HG03469 (cell line): ENCODE results near the gene SGPP1.
"Not testable (repeated sequence)": the region's sequence is repeated elsewhere in the genome, so short reads cannot be mapped to it uniquely, and the experiment has no call there.

Source experiments
- ATAC-seq: cut with Tn5 transposase; IDR thresholded peaks from one replicate; pipeline ENCODE4 v1.9.1; 2021; ENCODE audit warnings: mild to moderate bottlenecking, moderate library complexity, moderate number of reproducible peaks; ENCODE audit not compliant: unreplicated experiment

SGPP1 gene

DNA sequence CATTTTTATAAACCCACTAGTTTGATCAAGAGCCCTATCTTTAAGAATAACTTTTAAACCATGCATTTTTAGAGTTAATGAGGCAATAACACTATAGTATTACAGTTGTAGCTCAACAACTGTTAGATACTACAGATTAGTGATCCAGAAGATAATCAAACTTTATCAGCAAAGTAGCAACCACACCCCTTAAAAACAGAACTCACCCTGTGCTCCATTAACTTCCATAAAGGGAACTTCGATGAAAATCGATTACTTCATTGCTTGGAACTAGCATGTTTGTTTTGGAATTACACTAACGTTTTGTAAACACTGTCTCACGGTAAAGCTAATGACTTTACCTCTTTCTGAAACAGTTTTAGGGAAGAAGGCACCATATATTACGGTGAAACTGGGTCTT, 1.4 kb downstream of the SGPP1 start:
- ATAC-seq = no peak

DNA sequence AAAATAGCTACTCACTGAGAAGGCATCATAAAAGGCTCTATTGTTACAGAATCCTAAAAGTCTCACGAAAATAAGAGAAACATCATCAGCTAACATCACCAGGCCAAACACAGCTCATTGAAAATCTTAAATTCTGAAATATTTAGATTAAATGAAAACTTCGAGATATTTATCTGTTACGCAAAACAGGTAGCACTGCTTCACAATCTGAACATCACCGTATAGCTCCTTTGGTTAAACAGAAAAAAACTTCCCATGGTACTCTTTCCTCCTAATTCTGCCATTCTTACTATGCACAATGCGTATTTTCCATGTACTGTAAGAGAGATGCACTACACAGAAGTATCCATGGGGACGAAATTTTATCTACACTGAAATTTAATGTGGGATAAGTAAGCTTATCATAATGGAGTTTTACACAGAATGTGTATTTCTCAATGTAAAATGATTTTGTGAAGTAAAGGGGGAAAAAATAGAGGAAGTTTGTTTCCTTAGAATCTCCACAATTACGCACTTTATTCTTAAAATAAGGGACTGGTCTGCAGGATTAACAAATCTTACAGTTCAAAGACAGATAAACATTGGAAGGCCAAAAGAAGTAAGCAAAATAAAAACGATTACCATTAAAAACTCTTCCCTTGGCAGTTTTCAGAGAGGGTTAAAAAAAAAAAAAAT, 1.9 kb downstream of the SGPP1 start:
- ATAC-seq = no peak

DNA sequence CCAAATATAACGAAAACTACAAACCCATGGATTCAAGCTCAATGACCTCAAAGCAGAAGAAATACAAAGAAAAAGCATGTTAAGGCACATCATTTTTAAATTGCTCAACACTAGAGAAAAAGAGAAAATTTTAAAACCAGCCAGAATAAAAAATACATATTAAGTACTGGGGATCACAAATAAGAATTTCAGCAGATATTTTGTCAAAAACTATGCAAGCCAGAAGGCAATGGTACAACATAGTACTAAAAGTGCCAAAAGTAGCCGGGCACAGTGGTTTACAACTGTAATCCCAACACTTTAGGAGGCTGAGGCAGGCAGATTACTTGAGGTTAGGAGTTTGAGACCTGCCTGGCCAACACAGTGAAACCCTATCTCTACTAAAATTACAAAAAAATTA, 10.2 kb downstream of the SGPP1 start:
- ATAC-seq = no peak

DNA sequence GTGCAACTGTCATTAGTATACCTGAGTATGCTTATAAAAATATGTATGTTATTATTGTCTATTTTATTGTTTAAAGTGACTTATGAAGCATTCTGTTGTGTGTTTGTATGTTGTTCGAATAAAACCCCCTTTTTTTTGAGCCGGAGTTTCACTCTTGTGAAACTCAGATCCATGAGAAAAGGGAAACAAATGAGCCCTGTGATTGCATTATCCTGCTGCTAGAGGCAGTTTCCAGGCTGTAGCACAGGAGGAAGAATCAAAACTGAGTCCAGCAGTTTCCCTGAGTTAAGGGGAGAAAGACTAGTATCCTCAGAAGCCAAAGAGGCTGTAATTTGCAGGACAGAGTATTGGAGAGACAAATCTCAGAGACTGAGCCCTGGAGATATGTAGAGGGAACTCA, 12.5 kb downstream of the SGPP1 start:
- no peak for ATAC-seq

DNA sequence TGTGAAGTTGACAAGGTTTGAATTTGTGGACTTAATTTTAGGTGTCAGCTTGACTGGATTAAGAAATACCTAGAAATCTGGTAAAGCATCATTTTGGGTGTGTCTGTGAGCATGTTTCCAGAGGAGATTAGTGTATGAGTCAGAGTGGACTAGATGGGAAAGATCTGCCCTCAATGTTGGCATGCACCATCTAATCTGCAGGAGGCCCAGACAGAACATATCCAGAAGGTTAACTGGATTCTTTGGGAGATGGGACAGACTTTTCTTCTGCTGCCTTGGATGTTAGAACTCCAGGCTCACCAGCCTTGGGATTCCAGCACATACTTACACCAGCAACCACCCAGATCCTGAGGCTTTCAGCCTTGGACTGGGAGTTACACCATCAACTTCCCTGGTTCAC, 14.1 kb downstream of the SGPP1 start:
- ATAC-seq = no peak

DNA sequence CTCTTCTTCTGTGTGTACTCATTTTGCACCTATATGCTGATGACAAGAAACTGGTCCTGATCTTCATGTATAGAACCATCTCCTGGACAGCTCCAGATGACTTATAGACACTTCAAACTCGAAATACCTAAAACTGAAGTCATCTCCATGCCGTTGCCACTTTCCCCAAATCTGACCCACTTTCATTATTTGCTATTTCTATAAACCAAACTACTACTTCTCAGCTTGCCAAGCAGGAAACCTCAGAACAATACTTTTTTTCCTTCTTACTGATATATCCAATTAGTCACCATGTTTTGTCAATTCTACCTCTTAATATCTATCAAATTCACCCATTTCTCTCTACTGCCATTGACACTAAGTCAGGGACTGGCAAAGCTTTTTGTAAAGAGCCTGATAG, 14.8 kb downstream of the SGPP1 start:
- no peak for ATAC-seq

- ATAC-seq = no peak
Observed at GRCh38 chr14:63712123-63712522, 15.7 kb downstream of the SGPP1 start.

GRCh38 chr14:63710497-63710896, 17.4 kb downstream of the SGPP1 start:
- ATAC-seq = no peak

- no peak for ATAC-seq
Observed at GRCh38 chr14:63709589-63709988, 18.3 kb downstream of the SGPP1 start.

GRCh38 chr14:63707216-63707615, 20.6 kb downstream of the SGPP1 start:
- ATAC-seq = no peak

DNA sequence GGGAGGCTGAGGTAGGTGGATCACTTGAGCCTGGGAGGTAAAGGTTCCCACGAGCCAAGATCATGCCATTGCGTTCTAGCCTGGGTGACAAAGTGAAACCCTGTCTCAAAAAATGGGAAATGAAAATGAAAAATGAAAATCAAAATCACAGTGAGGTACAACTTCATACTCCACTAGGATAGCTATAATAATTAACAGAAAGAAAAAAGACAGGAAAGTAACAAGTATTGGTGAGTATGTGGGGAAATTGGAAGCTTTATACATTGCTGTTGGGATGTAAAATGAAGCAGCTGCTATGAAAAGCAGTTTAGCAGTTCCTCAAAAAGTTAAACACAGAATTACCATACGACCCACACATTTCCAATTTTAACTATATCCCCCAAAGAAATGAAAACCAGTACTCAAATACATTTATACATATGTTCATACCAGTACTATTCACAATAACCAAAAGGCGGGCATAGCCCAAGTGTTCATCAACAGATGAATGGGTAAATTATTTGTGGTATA, 22.2 kb downstream of the SGPP1 start:
- peak; percentile 46 for ATAC-seq

GRCh38 chr14:63702530-63702929, 25.3 kb downstream of the SGPP1 start:
- ATAC-seq = not testable (repeated sequence)

DNA sequence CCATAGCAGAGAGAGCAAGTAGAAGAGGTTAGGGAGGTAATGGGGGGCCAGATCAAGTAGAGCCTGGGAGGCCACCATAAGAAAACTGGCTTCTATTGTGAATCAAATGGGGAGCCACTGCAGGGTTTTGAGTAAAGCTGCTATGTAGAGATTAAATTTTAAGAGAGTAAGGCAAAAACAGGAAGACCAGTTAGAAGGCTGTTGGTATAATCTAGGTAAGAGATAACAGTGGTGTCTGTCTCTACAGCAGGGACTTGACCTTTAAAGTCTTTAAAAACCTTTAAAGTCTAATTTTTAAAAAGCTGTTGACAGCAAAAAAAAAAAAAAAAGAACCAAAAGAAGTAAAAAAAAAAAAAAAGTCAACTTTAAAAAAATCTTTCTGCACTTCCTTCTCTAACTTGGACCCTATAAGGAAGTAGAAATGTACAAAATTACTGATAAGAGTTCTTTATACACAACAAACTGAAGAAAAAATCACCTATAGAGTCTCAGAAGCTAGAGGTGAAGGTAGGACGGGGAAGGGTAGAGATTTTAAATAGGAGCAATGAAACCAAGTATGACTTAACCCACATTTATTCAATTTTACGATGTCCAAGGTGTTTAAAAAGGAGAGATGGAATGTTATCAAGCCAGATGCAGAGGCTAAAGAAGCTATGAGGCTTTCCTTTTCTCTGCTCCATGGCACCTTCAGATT, 26.1 kb downstream of the SGPP1 start:
- ATAC-seq = no peak

DNA sequence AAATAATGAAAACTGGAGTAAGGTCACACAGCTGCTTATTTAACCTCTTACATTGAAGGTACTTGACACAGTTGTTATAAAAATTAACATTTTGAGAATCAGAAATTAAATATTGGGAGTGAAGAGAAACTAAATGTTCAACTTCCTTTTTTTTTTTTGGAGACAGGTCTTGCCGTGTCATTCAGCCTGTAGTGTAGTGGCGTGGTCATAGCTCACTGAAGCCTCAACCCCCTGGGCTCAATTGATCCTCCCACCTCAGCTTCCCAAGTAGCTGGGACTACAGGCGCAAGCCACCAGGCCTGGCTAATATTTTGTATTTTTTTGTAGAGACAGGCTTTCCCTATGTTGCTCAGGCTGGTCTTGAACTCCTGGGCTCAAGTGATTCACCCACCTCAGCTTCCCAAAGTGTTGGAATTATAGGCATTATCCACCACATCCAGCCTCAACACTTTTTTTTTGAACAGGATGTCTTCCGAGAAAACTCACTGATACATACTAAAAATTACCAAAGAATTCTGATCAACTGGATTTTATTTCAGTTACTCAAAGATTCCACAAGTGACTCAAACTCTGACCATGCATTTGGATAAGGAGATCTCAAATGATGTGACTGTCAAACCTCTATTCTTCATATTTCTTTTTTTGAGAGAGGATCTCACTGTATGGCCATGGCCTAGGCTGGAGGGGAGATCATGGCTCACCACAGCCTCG, 35.4 kb downstream of the SGPP1 start:
- ATAC-seq = no peak

GRCh38 chr14:63689132-63689531, 38.7 kb downstream of the SGPP1 start:
- no peak for ATAC-seq

- no peak for ATAC-seq
Observed at GRCh38 chr14:63686926-63687325, 40.9 kb downstream of the SGPP1 start.

DNA sequence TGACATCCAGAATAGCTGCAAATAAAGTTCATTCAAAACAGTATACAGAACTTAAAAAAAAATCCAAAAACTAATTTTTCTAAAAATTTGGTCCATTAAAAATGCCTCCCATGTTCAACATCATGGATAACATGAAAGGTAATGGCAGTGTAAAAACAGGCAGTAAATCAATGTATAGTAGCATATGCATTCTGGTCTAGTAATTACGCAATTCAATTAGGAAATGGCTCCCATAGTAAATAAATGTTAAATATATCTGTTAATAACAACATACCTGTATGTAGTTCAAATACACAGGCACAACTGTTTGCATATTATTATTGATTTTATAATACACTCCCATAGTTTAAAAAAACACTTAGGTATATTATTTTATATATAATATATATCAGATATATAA, 42.5 kb downstream of the SGPP1 start:
- no peak for ATAC-seq

GRCh38 chr14:63682727-63683593, 44.9 kb downstream of the SGPP1 start:
- no peak for ATAC-seq

DNA sequence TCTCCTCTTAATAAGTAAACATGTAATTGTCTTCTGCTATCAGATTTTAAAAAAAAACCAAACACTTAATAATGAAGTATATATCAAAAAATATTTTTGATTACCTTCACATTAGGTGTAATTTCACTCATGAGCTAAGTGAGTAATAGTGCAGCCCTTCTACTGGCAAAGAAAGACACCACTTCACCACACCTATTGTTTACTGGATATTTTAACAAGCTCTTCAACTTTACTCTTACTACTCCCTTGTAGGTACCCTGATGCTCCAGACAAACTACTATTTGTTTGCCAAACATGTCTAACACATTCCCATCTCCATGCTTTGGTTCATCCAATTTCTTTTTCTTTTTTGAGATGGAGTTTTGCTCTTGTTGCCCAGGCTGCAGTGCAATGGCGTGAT, 49.3 kb downstream of the SGPP1 start:
- ATAC-seq = no peak

- ATAC-seq = no peak
Observed at GRCh38 chr14:63677891-63678379, 49.9 kb downstream of the SGPP1 start.

DNA sequence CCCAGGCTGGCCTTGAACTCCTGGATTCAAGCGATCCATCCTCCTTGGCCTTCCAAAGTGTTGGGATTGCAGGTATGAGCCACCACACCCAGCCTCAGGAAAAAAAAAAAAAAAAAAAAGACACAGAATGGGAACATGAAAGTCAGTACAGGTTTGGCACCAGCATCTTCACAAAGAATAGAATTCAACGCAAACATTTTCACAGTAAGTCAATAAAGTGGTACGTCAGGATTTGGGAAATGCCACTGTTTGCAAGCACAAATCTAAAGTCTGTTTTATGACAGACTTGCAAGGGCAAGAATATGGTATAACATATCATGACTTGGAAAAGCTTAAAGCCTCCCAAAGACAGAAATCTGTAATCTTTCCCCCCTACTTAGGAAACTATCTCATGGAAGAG, 51.2 kb downstream of the SGPP1 start:
- ATAC-seq = no peak
